T-helper 1 cell (primary cell): ENCODE results near the gene CDC42EP1.

ENCODE experiments used
- DNase-seq, 5 donors: peaks; one replicate each; pipeline ENCODE4 v3.0.0-alpha.2; 2012 to 2020

CDC42EP1 gene

GRCh38 chr22:37561212-37562048, 1.1 kb downstream of the CDC42EP1 start:
- DNase-seq = peak; percentile 35 to 78 (median 64)

- no peak for DNase-seq
Measured at GRCh38 chr22:37562049-37562875, 2.0 kb downstream of the CDC42EP1 start.

- DNase-seq = no peak
Measured at GRCh38 chr22:37563153-37564081, 3.1 kb downstream of the CDC42EP1 start.

- no peak for DNase-seq
Measured at GRCh38 chr22:37564111-37564711, 3.9 kb downstream of the CDC42EP1 start.

- DNase-seq = no peak
Measured at GRCh38 chr22:37565830-37566229, 5.5 kb downstream of the CDC42EP1 start.

- peak in 3 of 5 donors; percentile 23 to 66 (median 32) for DNase-seq
Measured at GRCh38 chr22:37566329-37566837, 6.1 kb downstream of the CDC42EP1 start.

GRCh38 chr22:37566903-37567798, 6.9 kb downstream of the CDC42EP1 start:
- DNase-seq = peak; percentile 80 to 96 (median 87)

GRCh38 chr22:37568012-37568411, 7.7 kb downstream of the CDC42EP1 start:
- DNase-seq = no peak

- no peak for DNase-seq
Measured at GRCh38 chr22:37568448-37569008, 8.2 kb downstream of the CDC42EP1 start.

- DNase-seq = no peak
Measured at GRCh38 chr22:37569009-37569920, 9.0 kb downstream of the CDC42EP1 start.

- DNase-seq = no peak
Measured at GRCh38 chr22:37569921-37570660, 9.8 kb downstream of the CDC42EP1 start.

GRCh38 chr22:37570661-37570976, 10.3 kb downstream of the CDC42EP1 start:
- DNase-seq = no peak

- DNase-seq = no peak
Measured at GRCh38 chr22:37571258-37571991, 11.1 kb downstream of the CDC42EP1 start.

GRCh38 chr22:37571992-37572373, 11.7 kb downstream of the CDC42EP1 start:
- DNase-seq = no peak

GRCh38 chr22:37575490-37576003, 15.3 kb downstream of the CDC42EP1 start:
- DNase-seq = no peak

- no peak for DNase-seq
Measured at GRCh38 chr22:37578002-37578401, 17.7 kb downstream of the CDC42EP1 start.

- no peak for DNase-seq
Measured at GRCh38 chr22:37581504-37581903, 21.2 kb downstream of the CDC42EP1 start.

GRCh38 chr22:37582526-37582925, 22.2 kb downstream of the CDC42EP1 start:
- DNase-seq = no peak
